HepG2 (cell line): Measurements from ENCODE around the gene AKAP8L. TPM values are rescaled to one million over a fixed set of nuclear protein-coding genes. Genes with fewer than 3 reads are reported as not detected.

Source experiments
- HDAC2 ChIP-seq: sonication (generic); formaldehyde crosslinking; IDR thresholded peaks from 2 replicates; pipeline ENCODE4 v1.4.0; 2020; ENCODE audit warnings: missing genetic modification reagents
- HNRNPH1 ChIP-seq: fragments of 200-400 bp; formaldehyde crosslinking; optimal IDR thresholded peaks from 2 replicates; pipeline ENCODE3; 2017; ENCODE audit warnings: mild to moderate bottlenecking, low read depth, low read length
- RARG ChIP-seq: sonication (generic); formaldehyde crosslinking; IDR thresholded peaks from 2 replicates; pipeline ENCODE4 v1.4.0; 2020; ENCODE audit warnings: low read depth, mild to moderate bottlenecking, missing genetic modification reagents
- RBAK ChIP-seq: sonication (generic); formaldehyde crosslinking; IDR thresholded peaks from 2 replicates; pipeline ENCODE4 v1.5.1; 2020; ENCODE audit warnings: mild to moderate bottlenecking, missing genetic modification reagents
- RNF2 ChIP-seq: fragments of 450-650 bp; conservative IDR thresholded peaks from 2 replicates; pipeline ENCODE4 v1.6.1; 2016; ENCODE audit warnings: low read depth
- TOPORS ChIP-seq: sonication (generic); formaldehyde crosslinking; IDR thresholded peaks from 2 replicates; pipeline ENCODE4 v1.8.0; 2023; ENCODE audit warnings: mild to moderate bottlenecking, missing genetic modification reagents
- ZNF251 ChIP-seq: sonication (generic); formaldehyde crosslinking; IDR thresholded peaks from 2 replicates; pipeline ENCODE4 v1.9.0; 2021; ENCODE audit warnings: mild to moderate bottlenecking, missing genetic modification reagents
- ZNF263 ChIP-seq: sonication (generic); formaldehyde crosslinking; IDR thresholded peaks from 2 replicates; pipeline ENCODE4 v1.4.0; 2020; ENCODE audit warnings: missing genetic modification reagents
- ZNF317 ChIP-seq: sonication (generic); formaldehyde crosslinking; IDR thresholded peaks from 2 replicates; pipeline ENCODE4 v1.5.0; 2020; ENCODE audit warnings: mild to moderate bottlenecking, missing genetic modification reagents
- ZNF660 ChIP-seq: sonication (generic); formaldehyde crosslinking; IDR thresholded peaks from 2 replicates; pipeline ENCODE4 v1.5.1; 2020; ENCODE audit warnings: mild to moderate bottlenecking, low read depth, missing genetic modification reagents, borderline replicate concordance
- ZNF841 ChIP-seq: sonication (generic); formaldehyde crosslinking; IDR thresholded peaks from 2 replicates; pipeline ENCODE4 v1.8.1; 2023; ENCODE audit warnings: missing genetic modification reagents, borderline replicate concordance
- polyA plus RNA-seq, 8 experiments: library from polyadenylated mRNA; depleted of rRNA in 3 of 8; stranded (reverse) in 7 of 8; unstranded in 1 of 8; fragments of >200 nt; fragmentation: Illumina TruSeq in 4 of 8; extraction: Trizol in 4 of 8; gene quantifications; 2 replicates each; pipeline versions ENCODE4 v1.2.1 to v1.2.3, GENCODE V29; 2011 to 2016; ENCODE audit warnings: low read depth in 4 of 8, missing spikeins in 1 of 8, mixed read lengths in 1 of 8; ENCODE audit not compliant: insufficient read depth in 1 of 8
- total RNA-seq, 5 experiments: library from RNA; depleted of rRNA; stranded (reverse); fragments of >200 nt; fragmentation: Illumina TruSeq; extraction: Trizol; gene quantifications; 2 replicates each; pipeline ENCODE4 v1.2.3, GENCODE V29; 2016; ENCODE audit warnings: low read depth in 1 of 5
- TF ChIP-seq, protein P1 (sequence below): sonication (generic); formaldehyde crosslinking; IDR thresholded peaks from 2 replicates; pipeline ENCODE4 v1.4.0; 2020; ENCODE audit warnings: missing genetic modification reagents
- TF ChIP-seq, protein P2 (sequence below): sonication (generic); formaldehyde crosslinking; IDR thresholded peaks from 2 replicates; pipeline ENCODE4 v1.9.0; 2021; ENCODE audit warnings: missing genetic modification reagents, mild to moderate bottlenecking, borderline replicate concordance
- TF ChIP-seq, protein P3 (sequence below): sonication (generic); formaldehyde crosslinking; conservative IDR thresholded peaks from 2 replicates; pipeline ENCODE4 v1.4.0; 2020; ENCODE audit warnings: missing genetic modification reagents
- TF ChIP-seq, protein P4 (sequence below): sonication (generic); formaldehyde crosslinking; conservative IDR thresholded peaks from 2 replicates; pipeline ENCODE4 v1.5.0; 2020; ENCODE audit warnings: missing genetic modification reagents
- TF ChIP-seq, protein P5 (sequence below), 2 experiments: sonication (generic) in 1 of 2; formaldehyde crosslinking in 1 of 2; IDR thresholded peaks; 2 replicates each; pipeline versions ENCODE4 v1.6.1 to v1.9.0; 2014 to 2022; ENCODE audit warnings: antibody characterized with exemption in 1 of 2, borderline replicate concordance in 1 of 2, inconsistent platforms in 1 of 2, low read depth in 1 of 2, missing genetic modification reagents in 1 of 2

The AKAP8L gene
- total and polyA plus RNA-seq, 2 of the 13 experiments (the other 11 are each of a cell fraction or from before 2014, with no cell fraction given): 48.2 to 49.6 TPM

DNA sequence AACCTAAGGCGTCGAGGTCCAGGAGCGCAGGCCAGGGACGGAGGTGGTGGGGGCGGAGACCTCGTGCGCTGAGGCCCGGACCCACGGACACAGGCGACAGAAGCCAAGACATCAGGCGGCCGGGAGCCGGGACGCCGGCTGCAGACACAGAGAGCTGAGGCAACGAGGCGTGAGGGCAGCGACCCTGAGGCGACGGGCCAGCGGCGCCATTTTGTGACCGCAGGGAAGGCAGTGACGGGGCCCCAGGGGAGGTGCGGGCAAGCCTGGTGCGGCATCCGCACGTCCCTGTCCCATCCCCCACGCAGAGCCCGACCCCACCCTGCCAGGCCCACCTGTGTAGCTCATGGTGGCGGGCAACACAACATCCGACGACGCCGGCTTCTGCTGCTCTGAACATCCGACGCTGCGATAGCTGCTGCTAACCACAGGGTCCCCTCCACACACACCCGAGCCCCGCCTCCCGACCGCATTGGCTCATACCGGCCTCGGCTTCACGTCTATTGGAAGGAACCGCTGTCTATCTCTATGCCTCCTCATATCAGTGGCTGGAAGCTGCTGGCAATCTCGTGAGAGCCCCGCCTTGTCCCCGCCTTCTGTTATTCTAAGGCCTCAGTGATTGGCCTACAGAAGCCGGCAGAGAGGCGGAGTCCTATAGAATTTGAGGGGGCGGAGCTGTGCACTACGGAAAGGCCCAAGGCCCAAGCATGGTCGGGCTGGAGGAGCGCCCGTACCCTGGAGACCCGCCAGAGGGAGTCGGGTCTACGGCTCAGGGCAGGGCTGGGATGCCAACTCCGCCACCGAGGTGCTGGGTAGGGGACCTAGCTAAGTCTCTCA lies at the start of gene AKAP8L (continued):
- TF ChIP-seq, protein P1, sequence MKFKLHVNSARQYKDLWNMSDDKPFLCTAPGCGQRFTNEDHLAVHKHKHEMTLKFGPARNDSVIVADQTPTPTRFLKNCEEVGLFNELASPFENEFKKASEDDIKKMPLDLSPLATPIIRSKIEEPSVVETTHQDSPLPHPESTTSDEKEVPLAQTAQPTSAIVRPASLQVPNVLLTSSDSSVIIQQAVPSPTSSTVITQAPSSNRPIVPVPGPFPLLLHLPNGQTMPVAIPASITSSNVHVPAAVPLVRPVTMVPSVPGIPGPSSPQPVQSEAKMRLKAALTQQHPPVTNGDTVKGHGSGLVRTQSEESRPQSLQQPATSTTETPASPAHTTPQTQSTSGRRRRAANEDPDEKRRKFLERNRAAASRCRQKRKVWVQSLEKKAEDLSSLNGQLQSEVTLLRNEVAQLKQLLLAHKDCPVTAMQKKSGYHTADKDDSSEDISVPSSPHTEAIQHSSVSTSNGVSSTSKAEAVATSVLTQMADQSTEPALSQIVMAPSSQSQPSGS (CRISPR knock-in tag): peak; percentile 12; the same call in 1 of the 2 replicates
- TF ChIP-seq ZNF317 (CRISPR knock-in tag) (no peak), ZNF660 (CRISPR knock-in tag) (no peak), ZNF251 (CRISPR knock-in tag) (no peak), RARG (CRISPR knock-in tag) (peak; percentile 76; the same call in 1 of the 2 replicates), RBAK (CRISPR knock-in tag) (no peak), TOPORS (CRISPR knock-in tag) (peak; percentile 51; the same call in 1 of the 2 replicates), ZNF841 (no peak), HDAC2 (CRISPR knock-in tag) (no peak), RNF2 (no peak), HNRNPH1 (no peak), ZNF263 (CRISPR knock-in tag) (peak; percentile 56)
- TF ChIP-seq, protein P2, sequence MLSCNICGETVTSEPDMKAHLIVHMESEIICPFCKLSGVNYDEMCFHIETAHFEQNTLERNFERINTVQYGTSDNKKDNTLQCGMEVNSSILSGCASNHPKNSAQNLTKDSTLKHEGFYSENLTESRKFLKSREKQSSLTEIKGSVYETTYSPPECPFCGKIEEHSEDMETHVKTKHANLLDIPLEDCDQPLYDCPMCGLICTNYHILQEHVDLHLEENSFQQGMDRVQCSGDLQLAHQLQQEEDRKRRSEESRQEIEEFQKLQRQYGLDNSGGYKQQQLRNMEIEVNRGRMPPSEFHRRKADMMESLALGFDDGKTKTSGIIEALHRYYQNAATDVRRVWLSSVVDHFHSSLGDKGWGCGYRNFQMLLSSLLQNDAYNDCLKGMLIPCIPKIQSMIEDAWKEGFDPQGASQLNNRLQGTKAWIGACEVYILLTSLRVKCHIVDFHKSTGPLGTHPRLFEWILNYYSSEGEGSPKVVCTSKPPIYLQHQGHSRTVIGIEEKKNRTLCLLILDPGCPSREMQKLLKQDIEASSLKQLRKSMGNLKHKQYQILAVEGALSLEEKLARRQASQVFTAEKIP (CRISPR knock-in tag): no peak
- TF ChIP-seq, protein P3, sequence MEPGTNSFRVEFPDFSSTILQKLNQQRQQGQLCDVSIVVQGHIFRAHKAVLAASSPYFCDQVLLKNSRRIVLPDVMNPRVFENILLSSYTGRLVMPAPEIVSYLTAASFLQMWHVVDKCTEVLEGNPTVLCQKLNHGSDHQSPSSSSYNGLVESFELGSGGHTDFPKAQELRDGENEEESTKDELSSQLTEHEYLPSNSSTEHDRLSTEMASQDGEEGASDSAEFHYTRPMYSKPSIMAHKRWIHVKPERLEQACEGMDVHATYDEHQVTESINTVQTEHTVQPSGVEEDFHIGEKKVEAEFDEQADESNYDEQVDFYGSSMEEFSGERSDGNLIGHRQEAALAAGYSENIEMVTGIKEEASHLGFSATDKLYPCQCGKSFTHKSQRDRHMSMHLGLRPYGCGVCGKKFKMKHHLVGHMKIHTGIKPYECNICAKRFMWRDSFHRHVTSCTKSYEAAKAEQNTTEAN: no peak; the same call in 1 of the 2 replicates
- TF ChIP-seq, protein P4, sequence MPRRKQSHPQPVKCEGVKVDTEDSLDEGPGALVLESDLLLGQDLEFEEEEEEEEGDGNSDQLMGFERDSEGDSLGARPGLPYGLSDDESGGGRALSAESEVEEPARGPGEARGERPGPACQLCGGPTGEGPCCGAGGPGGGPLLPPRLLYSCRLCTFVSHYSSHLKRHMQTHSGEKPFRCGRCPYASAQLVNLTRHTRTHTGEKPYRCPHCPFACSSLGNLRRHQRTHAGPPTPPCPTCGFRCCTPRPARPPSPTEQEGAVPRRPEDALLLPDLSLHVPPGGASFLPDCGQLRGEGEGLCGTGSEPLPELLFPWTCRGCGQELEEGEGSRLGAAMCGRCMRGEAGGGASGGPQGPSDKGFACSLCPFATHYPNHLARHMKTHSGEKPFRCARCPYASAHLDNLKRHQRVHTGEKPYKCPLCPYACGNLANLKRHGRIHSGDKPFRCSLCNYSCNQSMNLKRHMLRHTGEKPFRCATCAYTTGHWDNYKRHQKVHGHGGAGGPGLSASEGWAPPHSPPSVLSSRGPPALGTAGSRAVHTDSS: no peak
- TF ChIP-seq, protein P5, sequence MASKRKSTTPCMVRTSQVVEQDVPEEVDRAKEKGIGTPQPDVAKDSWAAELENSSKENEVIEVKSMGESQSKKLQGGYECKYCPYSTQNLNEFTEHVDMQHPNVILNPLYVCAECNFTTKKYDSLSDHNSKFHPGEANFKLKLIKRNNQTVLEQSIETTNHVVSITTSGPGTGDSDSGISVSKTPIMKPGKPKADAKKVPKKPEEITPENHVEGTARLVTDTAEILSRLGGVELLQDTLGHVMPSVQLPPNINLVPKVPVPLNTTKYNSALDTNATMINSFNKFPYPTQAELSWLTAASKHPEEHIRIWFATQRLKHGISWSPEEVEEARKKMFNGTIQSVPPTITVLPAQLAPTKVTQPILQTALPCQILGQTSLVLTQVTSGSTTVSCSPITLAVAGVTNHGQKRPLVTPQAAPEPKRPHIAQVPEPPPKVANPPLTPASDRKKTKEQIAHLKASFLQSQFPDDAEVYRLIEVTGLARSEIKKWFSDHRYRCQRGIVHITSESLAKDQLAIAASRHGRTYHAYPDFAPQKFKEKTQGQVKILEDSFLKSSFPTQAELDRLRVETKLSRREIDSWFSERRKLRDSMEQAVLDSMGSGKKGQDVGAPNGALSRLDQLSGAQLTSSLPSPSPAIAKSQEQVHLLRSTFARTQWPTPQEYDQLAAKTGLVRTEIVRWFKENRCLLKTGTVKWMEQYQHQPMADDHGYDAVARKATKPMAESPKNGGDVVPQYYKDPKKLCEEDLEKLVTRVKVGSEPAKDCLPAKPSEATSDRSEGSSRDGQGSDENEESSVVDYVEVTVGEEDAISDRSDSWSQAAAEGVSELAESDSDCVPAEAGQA (IDR thresholded peaks at IDR 0.05; ENCODE audit: low read depth): no peak
- TF ChIP-seq, protein P5 (CRISPR knock-in tag; IDR thresholded peaks at IDR 0.05; ENCODE audit: borderline replicate concordance): no peak
